ENCODE results near the gene CPLANE1. TPM values are rescaled to one million over a fixed set of nuclear protein-coding genes. Genes with fewer than 3 reads are reported as not detected.

Gene CPLANE1
- total RNA-seq, 4 donors from 2014 or later = 17.0 to 24.5 (median 19.1) TPM

- no peaks in the 10 kb centered on the region for H3K4me1 ChIP-seq
- peak overlapping the region in 3 of 4 donors; percentile 21 to 33 (median 31) for H3K27ac ChIP-seq (replicated peaks in 1 of 4)
- H3K27me3 ChIP-seq = no peaks in the 10 kb centered on the region
- intact Hi-C loops (cut with DNase I) = no loop called here
- H3K4me3 ChIP-seq = peak overlapping the region; percentile 15 to 40 (median 36)
- H3K36me3 ChIP-seq = peaks cover 13 to 88% (median 67%) of the 10 kb centered on the region in 4 donors
- no peak for DNase-seq (ENCODE audit: extremely low spot score)
- 88% methylated on average over 32 of the region's 32 CpGs for WGBS
- no peaks in the 10 kb centered on the region for H3K9me3 ChIP-seq
- no peak for TF ChIP-seq POLR2A (IDR thresholded peaks at IDR 0.05; ENCODE audit: low read depth)
- TF ChIP-seq CTCF (IDR thresholded peaks at IDR 0.05) = no peak
- TF ChIP-seq EP300 (IDR thresholded peaks at IDR 0.05) = no peak
- no peak for TF ChIP-seq POLR2AphosphoS5 (IDR thresholded peaks at IDR 0.05)
Measured at GRCh38 chr5:37208883-37209797, 40.0 kb downstream of the CPLANE1 start.

GRCh38 chr5:37207802-37208201, 41.4 kb downstream of the CPLANE1 start:
- peaks cover 5 to 88% (median 65%) of the 10 kb centered on the region in 4 donors for H3K36me3 ChIP-seq
- no peak overlapping the region for H3K27ac ChIP-seq (replicated peaks in 1 of 4)
- H3K9me3 ChIP-seq = no peaks in the 10 kb centered on the region
- no peak for DNase-seq (ENCODE audit: extremely low spot score)
- no peak overlapping the region for H3K4me3 ChIP-seq
- 88% methylated on average over 3 of the region's 3 CpGs for WGBS
- H3K4me1 ChIP-seq = no peaks in the 10 kb centered on the region
- intact Hi-C loops (cut with DNase I) = no loop called here
- TF ChIP-seq POLR2AphosphoS5 (IDR thresholded peaks at IDR 0.05) (no peak), EP300 (IDR thresholded peaks at IDR 0.05) (no peak), POLR2A (IDR thresholded peaks at IDR 0.05; ENCODE audit: low read depth) (no peak), CTCF (IDR thresholded peaks at IDR 0.05) (no peak)
- no peaks in the 10 kb centered on the region for H3K27me3 ChIP-seq

GRCh38 chr5:37206736-37207135, 42.4 kb downstream of the CPLANE1 start:
- Histone ChIP-seq H3K4me1 (no peaks in the 10 kb centered on the region), H3K36me3 (peaks cover 0 to 77% (median 59%) of the 10 kb centered on the region in 4 donors), H3K9me3 (no peaks in the 10 kb centered on the region), H3K27me3 (no peaks in the 10 kb centered on the region), H3K4me3 (no peak overlapping the region), H3K27ac (replicated peaks in 1 of 4) (no peak overlapping the region)
- no peak for DNase-seq (ENCODE audit: extremely low spot score)
- WGBS = 89% methylated on average over 2 of the region's 2 CpGs
- TF ChIP-seq POLR2AphosphoS5 (IDR thresholded peaks at IDR 0.05) (no peak), CTCF (IDR thresholded peaks at IDR 0.05) (no peak), POLR2A (IDR thresholded peaks at IDR 0.05; ENCODE audit: low read depth) (no peak), EP300 (IDR thresholded peaks at IDR 0.05) (no peak)
- intact Hi-C loops (cut with DNase I) = no loop called here

- Histone ChIP-seq H3K27me3 (no peaks in the 10 kb centered on the region), H3K36me3 (peaks cover 24 to 87% (median 66%) of the 10 kb centered on the region in 4 donors), H3K4me1 (no peaks in the 10 kb centered on the region), H3K9me3 (no peaks in the 10 kb centered on the region), H3K27ac (replicated peaks in 1 of 4) (no peak overlapping the region), H3K4me3 (no peak overlapping the region)
- no peak for DNase-seq (ENCODE audit: extremely low spot score)
- 87% methylated on average over 2 of the region's 2 CpGs for WGBS
- TF ChIP-seq CTCF (IDR thresholded peaks at IDR 0.05) (no peak), POLR2AphosphoS5 (IDR thresholded peaks at IDR 0.05) (no peak), POLR2A (IDR thresholded peaks at IDR 0.05; ENCODE audit: low read depth) (no peak), EP300 (IDR thresholded peaks at IDR 0.05) (no peak)
- intact Hi-C loops (cut with DNase I) = no loop called here
Measured at GRCh38 chr5:37198842-37199241, 50.3 kb downstream of the CPLANE1 start.
